Prostate gland (tissue), 2 donors: ENCODE measurements around the gene ACOX1. TPM values are rescaled to one million over a fixed set of nuclear protein-coding genes. Genes with fewer than 3 reads are reported as not detected.
"Not testable (repeated sequence)": the region's sequence is repeated elsewhere in the genome, so short reads cannot be mapped to it uniquely, and the experiment has no call there.

ENCODE experiments used
- DNase-seq: peaks from one replicate; pipeline ENCODE4 v3.0.0-alpha.2; 2019; ENCODE audit warnings: low spot score
- H3K27ac ChIP-seq, 2 donors: fragments of 200-600 bp; sonication (generic); 2 replicates each; pipeline ENCODE4 v1.5.1; 2017 to 2019
- H3K27me3 ChIP-seq: fragments of 200-600 bp; sonication (generic); replicated peaks from 2 replicates; pipeline ENCODE4 v1.5.1; 2019; ENCODE audit not compliant: insufficient read depth
- H3K36me3 ChIP-seq, 2 donors: fragments of 200-600 bp; sonication (generic); 1 replicate in 1 of 2; 2 replicates in 1 of 2; pipeline versions ENCODE4 v1.5.1 to v1.8.1; 2017 to 2019
- H3K4me1 ChIP-seq: fragments of 200-600 bp; sonication (generic); replicated peaks from 2 replicates; pipeline ENCODE4 v1.5.1; 2019
- H3K4me3 ChIP-seq, 2 donors: fragments of 200-600 bp; sonication (generic); 2 replicates each; pipeline ENCODE4 v1.5.1; 2017 to 2019
- H3K9me3 ChIP-seq: fragments of 200-600 bp; sonication (generic); 2 replicates; pipeline ENCODE4 v1.5.1; 2017
- POLR2A ChIP-seq: fragments of 450-650 bp; IDR thresholded peaks from one replicate; pipeline ENCODE4 v1.6.1; 2016; ENCODE audit warnings: antibody characterized with exemption, mild to moderate bottlenecking
- POLR2AphosphoS5 ChIP-seq: sonication (generic); formaldehyde crosslinking; IDR thresholded peaks from one replicate; pipeline ENCODE4 v1.6.1; 2017; ENCODE audit warnings: antibody characterized with exemption
- WGBS: methylation state at CpG from one replicate; pipeline ENCODE4 v1.1.5; 2018; 5-methylcytosine and 5-hydroxymethylcytosine counted together
- intact Hi-C: fragments of 100-400 bp; cut with DNase I; formaldehyde crosslinking; loops from one replicate; pipeline ENCODE4 v1.14.2; 2022
- total RNA-seq, 2 donors: library from RNA; depleted of rRNA; stranded (reverse); fragments of >200 nt; gene quantifications; one replicate each; pipeline ENCODE4 v1.1.0, GENCODE V29; 2016
- TF ChIP-seq, protein P1 (sequence below), 4 experiments: fragments of 200-600 bp in 2 of 4; fragments of 450-650 bp in 2 of 4; sonication (generic) in 2 of 4; IDR thresholded peaks; 1 replicate in 3 of 4; 2 replicates in 1 of 4; pipeline ENCODE4 v1.5.1; 2016 to 2019; ENCODE audit warnings: antibody characterized with exemption in 4 of 4, mild to moderate bottlenecking in 2 of 4, moderate library complexity in 2 of 4

ACOX1 gene
- total RNA-seq, 2 donors from 2014 or later: 75.5 to 79.0 TPM

DNA sequence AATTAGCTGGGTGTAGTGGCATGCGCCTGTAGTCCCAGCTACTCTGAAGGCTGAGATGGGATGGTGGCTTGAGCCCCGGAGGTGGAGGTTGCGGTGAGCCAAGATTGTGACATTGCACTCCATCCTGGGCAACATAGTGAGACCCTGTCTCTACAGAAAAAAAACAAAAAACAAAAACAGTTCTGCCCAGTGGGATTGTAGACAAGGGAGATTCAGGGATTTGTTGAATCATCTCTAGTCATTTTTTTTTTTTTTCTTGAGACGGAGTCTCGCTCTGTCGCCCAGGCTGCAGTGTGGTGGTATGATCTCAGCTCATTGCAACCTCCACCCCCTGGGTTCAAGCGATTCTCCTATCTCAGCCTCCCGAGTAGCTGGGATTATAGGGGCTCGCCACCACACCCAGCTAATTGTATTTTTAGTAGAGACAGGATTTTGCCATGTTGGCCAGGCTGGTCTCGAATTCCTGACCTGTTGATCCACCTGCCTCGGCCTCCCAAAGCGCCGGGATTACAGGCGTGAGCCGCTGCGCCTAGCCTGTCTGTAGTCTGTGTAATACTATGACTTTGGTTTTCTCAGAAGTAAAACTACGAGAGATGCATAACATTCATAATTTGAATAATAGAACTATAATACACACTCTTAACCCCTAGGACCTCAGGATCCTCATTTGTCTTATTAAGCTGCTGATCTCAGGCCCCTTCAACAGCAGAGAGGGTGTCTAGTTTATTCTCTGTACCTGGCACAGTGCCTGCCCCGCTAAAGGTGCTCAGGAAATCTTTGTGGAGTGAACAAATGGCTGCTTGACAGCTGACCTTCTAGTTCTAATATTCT is 1.4 kb upstream of the ACOX1 start:
- H3K27me3 ChIP-seq: no peaks in the 10 kb centered on the region
- no peaks in the 10 kb centered on the region for H3K36me3 ChIP-seq
- peak overlapping the region; percentile 78 to 87 for H3K4me3 ChIP-seq
- no peaks in the 10 kb centered on the region for H3K4me1 ChIP-seq
- TF ChIP-seq, protein P1, sequence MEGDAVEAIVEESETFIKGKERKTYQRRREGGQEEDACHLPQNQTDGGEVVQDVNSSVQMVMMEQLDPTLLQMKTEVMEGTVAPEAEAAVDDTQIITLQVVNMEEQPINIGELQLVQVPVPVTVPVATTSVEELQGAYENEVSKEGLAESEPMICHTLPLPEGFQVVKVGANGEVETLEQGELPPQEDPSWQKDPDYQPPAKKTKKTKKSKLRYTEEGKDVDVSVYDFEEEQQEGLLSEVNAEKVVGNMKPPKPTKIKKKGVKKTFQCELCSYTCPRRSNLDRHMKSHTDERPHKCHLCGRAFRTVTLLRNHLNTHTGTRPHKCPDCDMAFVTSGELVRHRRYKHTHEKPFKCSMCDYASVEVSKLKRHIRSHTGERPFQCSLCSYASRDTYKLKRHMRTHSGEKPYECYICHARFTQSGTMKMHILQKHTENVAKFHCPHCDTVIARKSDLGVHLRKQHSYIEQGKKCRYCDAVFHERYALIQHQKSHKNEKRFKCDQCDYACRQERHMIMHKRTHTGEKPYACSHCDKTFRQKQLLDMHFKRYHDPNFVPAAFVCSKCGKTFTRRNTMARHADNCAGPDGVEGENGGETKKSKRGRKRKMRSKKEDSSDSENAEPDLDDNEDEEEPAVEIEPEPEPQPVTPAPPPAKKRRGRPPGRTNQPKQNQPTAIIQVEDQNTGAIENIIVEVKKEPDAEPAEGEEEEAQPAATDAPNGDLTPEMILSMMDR (IDR thresholded peaks at IDR 0.05): no peak
- TF ChIP-seq POLR2AphosphoS5 (no peak), POLR2A (no peak)
- H3K27ac ChIP-seq: peak overlapping the region; percentile 99
- 85% methylated on average over 18 of the region's 18 CpGs for WGBS
- no peak for DNase-seq
- intact Hi-C loops: no loop called here
- H3K9me3 ChIP-seq: no peaks in the 10 kb centered on the region

DNA sequence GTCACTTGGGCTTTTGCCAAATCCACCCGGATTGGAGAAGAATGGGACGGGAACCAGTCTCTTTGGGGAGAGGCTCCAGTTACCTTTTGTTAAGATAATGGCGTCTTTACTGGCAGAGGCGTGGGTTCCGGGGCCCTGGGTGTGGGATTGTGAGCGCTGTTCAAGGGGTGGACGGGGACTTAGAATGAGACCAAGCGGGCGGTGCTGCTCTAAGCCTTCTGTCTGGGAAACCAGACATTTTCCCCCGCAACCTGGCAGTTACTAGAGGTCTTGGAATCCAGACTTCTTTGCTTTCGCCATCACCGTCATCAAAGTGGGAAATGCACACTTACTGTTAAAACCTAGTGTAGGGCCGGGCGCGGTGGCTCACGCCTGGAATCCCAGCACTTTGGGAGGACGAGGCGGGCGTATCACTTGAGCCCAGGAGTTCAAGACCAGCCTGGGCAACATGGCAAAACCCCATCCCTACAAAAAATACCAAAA is 780 bp upstream of the ACOX1 start:
- 2% methylated on average over 19 of the region's 19 CpGs for WGBS
- DNase-seq: no peak
- Histone ChIP-seq H3K27ac (peak overlapping the region; percentile 99), H3K4me1 (no peaks in the 10 kb centered on the region), H3K36me3 (no peaks in the 10 kb centered on the region), H3K4me3 (peak overlapping the region; percentile 78 to 87), H3K27me3 (no peaks in the 10 kb centered on the region), H3K9me3 (no peaks in the 10 kb centered on the region)
- TF ChIP-seq, protein P1 (IDR thresholded peaks at IDR 0.05): no peak
- TF ChIP-seq POLR2AphosphoS5 (no peak), POLR2A (no peak)
- intact Hi-C loops: no loop called here

DNA sequence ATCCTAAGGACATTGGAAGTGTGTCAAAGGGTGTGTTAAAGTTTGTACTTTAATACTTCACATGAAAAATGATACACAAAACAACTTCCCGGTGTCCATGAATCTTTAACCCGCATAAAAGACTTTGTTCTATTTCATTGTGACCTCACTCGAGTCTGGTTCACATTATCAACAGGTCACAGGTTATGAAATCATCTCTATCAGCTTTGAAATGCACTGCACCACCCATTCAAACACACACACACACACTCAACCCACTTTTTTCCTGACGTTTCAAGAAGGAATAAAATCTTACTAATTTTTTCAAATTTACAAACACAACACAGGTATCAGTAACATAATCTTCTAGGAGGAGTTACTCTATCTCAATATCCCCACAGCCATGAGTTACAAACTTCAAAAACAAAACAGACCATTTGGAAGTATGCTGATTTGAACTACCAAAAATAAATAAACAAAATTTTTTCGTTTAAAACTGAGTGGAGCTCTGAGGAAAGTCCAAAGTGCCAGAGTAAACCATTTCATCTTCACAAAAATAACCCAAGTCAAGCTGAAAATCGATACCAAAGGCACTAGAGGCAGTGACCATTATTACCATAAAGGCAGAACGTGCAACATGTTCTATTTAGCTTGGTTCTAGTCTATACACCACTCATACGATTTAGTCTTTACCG is 2.7 kb downstream of the ACOX1 start:
- intact Hi-C loops: no loop called here
- Histone ChIP-seq H3K4me1 (no peaks in the 10 kb centered on the region), H3K9me3 (no peaks in the 10 kb centered on the region), H3K27ac (no peak overlapping the region), H3K27me3 (no peaks in the 10 kb centered on the region), H3K36me3 (no peaks in the 10 kb centered on the region), H3K4me3 (peak overlapping the region in 1 of 2 donors; percentile 5)
- no peak for TF ChIP-seq POLR2AphosphoS5
- TF ChIP-seq, protein P1 (IDR thresholded peaks at IDR 0.05): no peak
- no peak for TF ChIP-seq POLR2A
- no peak for DNase-seq
- WGBS: 45% methylated on average over 9 of the region's 9 CpGs

DNA sequence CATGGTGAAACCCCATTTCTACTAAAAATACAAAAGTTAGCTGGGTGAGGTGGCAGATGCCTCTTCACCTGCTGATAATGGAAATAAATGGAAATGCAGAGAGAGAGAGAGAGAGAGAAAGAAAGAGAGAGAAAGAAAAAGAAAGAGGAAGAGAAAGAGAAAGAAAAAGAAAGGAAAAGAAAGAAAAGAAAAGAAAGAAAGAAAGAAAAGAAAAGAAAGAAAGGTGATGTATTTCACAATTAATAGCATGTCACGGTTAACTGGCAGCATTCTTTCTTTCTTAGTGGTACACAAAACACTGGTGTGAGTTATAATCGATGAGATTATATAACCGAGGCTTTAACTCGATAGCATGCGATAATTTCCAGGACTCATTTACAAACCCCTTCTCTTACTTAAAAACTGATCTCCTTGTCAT is 3.2 kb downstream of the ACOX1 start:
- H3K9me3 ChIP-seq: no peaks in the 10 kb centered on the region
- H3K27me3 ChIP-seq: no peaks in the 10 kb centered on the region
- intact Hi-C loops: no loop called here
- no peak for DNase-seq
- H3K4me1 ChIP-seq: no peaks in the 10 kb centered on the region
- H3K27ac ChIP-seq: no peak overlapping the region
- WGBS: 86% methylated on average over 5 of the region's 5 CpGs
- TF ChIP-seq, protein P1 (IDR thresholded peaks at IDR 0.05): no peak
- no peak for TF ChIP-seq POLR2AphosphoS5
- no peak for TF ChIP-seq POLR2A
- H3K36me3 ChIP-seq: no peaks in the 10 kb centered on the region
- no peak overlapping the region for H3K4me3 ChIP-seq

DNA sequence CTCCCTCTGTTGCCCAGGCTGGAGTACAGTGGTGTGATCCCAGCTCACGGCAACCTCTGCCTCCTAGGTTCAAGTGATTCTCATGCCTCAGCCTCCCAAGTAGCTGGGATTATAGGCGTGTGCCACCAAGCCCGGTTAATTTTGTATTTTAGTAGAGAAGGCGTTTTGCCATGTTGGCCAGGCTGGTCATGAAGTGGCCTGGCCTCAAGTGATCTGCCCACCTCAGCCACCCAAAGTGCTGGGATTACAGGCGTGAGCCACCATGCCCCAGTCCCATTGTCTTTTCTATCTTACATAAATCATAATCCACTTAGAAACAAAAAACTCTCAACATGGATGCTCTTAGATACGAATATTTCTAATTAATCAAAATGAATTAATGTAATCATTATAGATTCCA is 3.8 kb downstream of the ACOX1 start:
- H3K27me3 ChIP-seq, H3K4me3 ChIP-seq, H3K27ac ChIP-seq, H3K4me1 ChIP-seq, intact Hi-C loops, H3K36me3 ChIP-seq, H3K9me3 ChIP-seq, DNase-seq: not testable (repeated sequence)
- WGBS: 97% methylated on average over 6 of the region's 6 CpGs
